Sigmoid colon (tissue), 4 donors: ENCODE measurements around the gene COL23A1.

Source experiments
- EP300 ChIP-seq, 4 donors: sonication (generic); formaldehyde crosslinking; IDR thresholded peaks; one replicate each; pipeline ENCODE4 v1.6.1; 2017; ENCODE audit warnings: antibody characterized with exemption in 4 of 4
- TF ChIP-seq, protein P1 (sequence below), 4 experiments: fragments of 450-650 bp in 3 of 4; fragments of 200-600 bp in 1 of 4; IDR thresholded peaks; one replicate each; pipeline ENCODE4 v1.5.1; 2016 to 2019; ENCODE audit warnings: antibody characterized with exemption in 4 of 4, mild to moderate bottlenecking in 3 of 4, moderate library complexity in 2 of 4

- TF ChIP-seq, protein P1, sequence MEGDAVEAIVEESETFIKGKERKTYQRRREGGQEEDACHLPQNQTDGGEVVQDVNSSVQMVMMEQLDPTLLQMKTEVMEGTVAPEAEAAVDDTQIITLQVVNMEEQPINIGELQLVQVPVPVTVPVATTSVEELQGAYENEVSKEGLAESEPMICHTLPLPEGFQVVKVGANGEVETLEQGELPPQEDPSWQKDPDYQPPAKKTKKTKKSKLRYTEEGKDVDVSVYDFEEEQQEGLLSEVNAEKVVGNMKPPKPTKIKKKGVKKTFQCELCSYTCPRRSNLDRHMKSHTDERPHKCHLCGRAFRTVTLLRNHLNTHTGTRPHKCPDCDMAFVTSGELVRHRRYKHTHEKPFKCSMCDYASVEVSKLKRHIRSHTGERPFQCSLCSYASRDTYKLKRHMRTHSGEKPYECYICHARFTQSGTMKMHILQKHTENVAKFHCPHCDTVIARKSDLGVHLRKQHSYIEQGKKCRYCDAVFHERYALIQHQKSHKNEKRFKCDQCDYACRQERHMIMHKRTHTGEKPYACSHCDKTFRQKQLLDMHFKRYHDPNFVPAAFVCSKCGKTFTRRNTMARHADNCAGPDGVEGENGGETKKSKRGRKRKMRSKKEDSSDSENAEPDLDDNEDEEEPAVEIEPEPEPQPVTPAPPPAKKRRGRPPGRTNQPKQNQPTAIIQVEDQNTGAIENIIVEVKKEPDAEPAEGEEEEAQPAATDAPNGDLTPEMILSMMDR (IDR thresholded peaks at IDR 0.05): no peak
- TF ChIP-seq EP300 (IDR thresholded peaks at IDR 0.05): no peak
Measured at GRCh38 chr5:178241231-178241663, 348.9 kb downstream of the COL23A1 start.
